Gastrocnemius medialis (tissue), 4 donors: Measurements from ENCODE around the gene EXD3.

Experiments used
- CTCF ChIP-seq, 5 experiments: fragments of 450-650 bp in 3 of 5; fragments of 200-600 bp in 2 of 5; sonication (generic) in 2 of 5; IDR thresholded peaks in 4 of 5; conservative IDR thresholded peaks in 1 of 5; 1 replicate in 4 of 5; 2 replicates in 1 of 5; pipeline ENCODE4 v1.5.1; 2016 to 2019; ENCODE audit warnings: antibody characterized with exemption in 5 of 5, mild to moderate bottlenecking in 3 of 5, moderate library complexity in 3 of 5
- POLR2A ChIP-seq, 2 donors: fragments of 450-650 bp; IDR thresholded peaks; one replicate each; pipeline ENCODE4 v1.6.1; 2017; ENCODE audit warnings: antibody characterized with exemption in 2 of 2, mild to moderate bottlenecking in 2 of 2, moderate library complexity in 2 of 2

GRCh38 chr9:137262909-137263285, 160.1 kb downstream of the EXD3 start:
- TF ChIP-seq CTCF (IDR thresholded peaks at IDR 0.05 in 4 of 5, conservative IDR thresholded peaks at IDR 0.05 in 1 of 5) (no peak), POLR2A (IDR thresholded peaks at IDR 0.05) (no peak)
